ENCODE results near the gene GABRR3.

DNA sequence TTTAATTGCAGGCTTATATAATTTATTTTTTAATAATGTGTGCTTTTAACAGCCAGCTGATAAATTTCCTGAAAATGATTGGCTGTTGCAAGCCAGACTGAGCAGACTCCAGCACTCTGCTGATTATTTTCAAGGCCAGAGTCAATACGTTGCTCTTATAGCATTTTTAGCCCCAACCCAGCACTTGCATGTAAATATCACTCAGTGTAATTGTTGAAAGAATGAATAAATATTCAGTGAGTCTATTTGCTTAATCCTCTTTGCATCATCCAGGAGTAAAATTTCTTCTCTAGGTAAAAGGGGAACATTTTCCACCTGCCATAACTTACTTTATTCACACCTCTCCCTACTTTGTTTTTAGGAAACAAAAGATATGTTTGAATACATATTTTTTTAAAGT lies 2.9 kb downstream of the GABRR3 start:
- TF ChIP-seq POLR2A (IDR thresholded peaks at IDR 0.05; ENCODE audit: low read depth) = no peak
- TF ChIP-seq CTCF (IDR thresholded peaks at IDR 0.05) = no peak
- TF ChIP-seq POLR2AphosphoS5 (IDR thresholded peaks at IDR 0.05) = no peak

All from esophagus muscularis mucosa (tissue), 3 donors.